MG63 (cell line): ENCODE results near the gene ZGPAT. TPM values are rescaled to one million over a fixed set of nuclear protein-coding genes. Genes with fewer than 3 reads are reported as not detected.

Source experiments
- DNase-seq: peaks from one replicate; pipeline ENCODE4 v3.0.0-alpha.2; 2020
- H3K27me3 ChIP-seq: fragments of 250-450 bp; sonication (Bioruptor Pico); 2 replicates; pipeline ENCODE4 v1.5.1; 2020; ENCODE audit warnings: mild to moderate bottlenecking, moderate library complexity
- H3K36me3 ChIP-seq: fragments of 250-450 bp; sonication (Bioruptor Pico); 2 replicates; pipeline ENCODE4 v1.5.1; 2020; ENCODE audit warnings: mild to moderate bottlenecking, moderate library complexity
- H3K4me3 ChIP-seq: fragments of 250-450 bp; sonication (Bioruptor Pico); 2 replicates; pipeline ENCODE4 v1.5.1; 2020; ENCODE audit warnings: mild to moderate bottlenecking, moderate library complexity
- H3K9me3 ChIP-seq: fragments of 250-450 bp; sonication (Bioruptor Pico); 2 replicates; pipeline ENCODE4 v1.5.1; 2020; ENCODE audit warnings: mild to moderate bottlenecking, moderate library complexity
- total RNA-seq: library from RNA; depleted of rRNA; stranded (reverse); fragments of >200 nt; shearing (Covaris generic); gene quantifications from 2 replicates; pipeline ENCODE4 v1.2.3, GENCODE V29; 2014; ENCODE audit warnings: low replicate concordance

Gene ZGPAT
- total RNA-seq, 1 experiment from 2014 or later, result 46.2 TPM

DNA sequence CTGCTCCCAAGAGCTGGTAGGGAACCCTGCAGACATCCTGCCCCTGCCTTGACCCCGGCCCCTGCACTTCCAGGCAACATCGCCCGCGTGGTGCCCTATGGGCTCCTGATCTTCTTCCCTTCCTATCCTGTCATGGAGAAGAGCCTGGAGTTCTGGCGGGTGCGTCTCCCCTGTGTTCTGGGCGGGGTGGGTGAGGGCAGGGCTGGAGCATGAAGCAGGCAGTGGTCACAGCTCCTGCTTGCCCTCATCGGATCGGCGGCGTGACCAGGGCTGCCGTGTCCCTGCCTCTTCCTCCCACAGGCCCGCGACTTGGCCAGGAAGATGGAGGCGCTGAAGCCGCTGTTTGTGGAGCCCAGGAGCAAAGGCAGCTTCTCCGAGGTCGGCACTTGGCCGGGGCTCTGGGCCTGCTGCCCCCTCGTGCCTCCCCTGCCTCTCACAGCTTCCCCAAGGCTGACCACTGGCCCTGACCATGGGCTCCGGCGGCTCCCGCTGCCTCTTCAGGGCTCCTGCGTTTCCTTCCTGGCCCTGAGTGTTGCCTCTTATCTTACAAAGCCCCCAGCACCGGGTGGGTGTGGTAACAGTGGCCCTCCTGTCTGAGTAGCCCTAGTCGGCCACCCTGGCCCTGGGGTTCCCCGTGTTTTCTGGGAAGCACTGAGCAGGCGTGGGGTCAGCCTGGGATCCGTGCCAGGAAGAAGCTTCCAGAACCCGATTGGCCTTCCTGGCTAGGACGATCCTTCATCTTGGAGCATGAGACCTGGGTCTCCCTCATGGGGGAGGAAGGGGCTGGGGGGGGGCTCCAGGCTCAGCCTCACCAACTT, 19.4 kb upstream of the ZGPAT start:
- H3K4me3 ChIP-seq, result no peak overlapping the region
- H3K9me3 ChIP-seq, result no peaks in the 10 kb centered on the region
- peaks cover 37% of the 10 kb centered on the region for H3K36me3 ChIP-seq
- no peaks in the 10 kb centered on the region for H3K27me3 ChIP-seq
- no peak for DNase-seq

DNA sequence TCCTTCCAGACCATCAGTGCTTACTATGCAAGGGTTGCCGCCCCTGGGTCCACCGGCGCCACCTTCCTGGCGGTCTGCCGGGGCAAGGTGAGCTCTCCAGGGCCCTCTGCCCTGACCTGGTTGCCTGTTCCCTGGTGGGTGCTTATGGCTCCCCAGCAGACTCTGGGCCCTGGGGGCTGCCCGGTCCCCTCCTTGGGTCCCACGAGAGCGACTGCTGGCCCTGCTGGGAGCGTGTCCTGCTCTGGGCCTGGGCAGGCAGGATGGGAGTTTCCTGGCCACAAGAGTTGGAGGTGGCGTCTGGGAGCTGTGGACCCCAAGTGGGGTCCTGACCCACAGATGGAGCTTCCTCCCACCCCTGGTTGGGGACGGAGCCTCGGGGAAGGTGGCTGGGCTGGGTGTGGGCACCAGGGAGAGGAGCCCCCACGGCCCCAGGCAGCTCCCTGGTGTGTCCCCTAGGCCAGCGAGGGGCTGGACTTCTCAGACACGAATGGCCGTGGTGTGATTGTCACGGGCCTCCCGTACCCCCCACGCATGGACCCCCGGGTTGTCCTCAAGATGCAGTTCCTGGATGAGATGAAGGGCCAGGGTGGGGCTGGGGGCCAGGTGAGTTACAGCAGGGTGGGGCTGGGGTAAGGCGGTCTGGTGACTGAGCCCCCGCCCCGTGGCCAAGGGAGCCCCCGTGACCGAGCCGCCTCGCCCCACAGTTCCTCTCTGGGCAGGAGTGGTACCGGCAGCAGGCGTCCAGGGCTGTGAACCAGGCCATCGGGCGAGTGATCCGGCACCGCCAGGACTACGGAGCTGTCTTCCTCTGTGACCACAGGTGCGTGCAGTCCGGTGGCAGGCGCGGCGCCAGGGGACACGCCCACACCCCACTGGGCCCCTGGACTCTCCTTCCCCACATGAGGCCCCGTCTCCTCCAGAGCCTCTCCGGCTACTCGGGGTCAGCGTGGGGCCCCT, 18.5 kb upstream of the ZGPAT start:
- Histone ChIP-seq H3K27me3 (no peaks in the 10 kb centered on the region), H3K4me3 (no peak overlapping the region), H3K9me3 (0 out of 2 replicates have a peak, but pooled peaks cover 2% of the 10 kb centered on the region), H3K36me3 (peaks cover 35% of the 10 kb centered on the region)
- DNase-seq, result no peak

DNA sequence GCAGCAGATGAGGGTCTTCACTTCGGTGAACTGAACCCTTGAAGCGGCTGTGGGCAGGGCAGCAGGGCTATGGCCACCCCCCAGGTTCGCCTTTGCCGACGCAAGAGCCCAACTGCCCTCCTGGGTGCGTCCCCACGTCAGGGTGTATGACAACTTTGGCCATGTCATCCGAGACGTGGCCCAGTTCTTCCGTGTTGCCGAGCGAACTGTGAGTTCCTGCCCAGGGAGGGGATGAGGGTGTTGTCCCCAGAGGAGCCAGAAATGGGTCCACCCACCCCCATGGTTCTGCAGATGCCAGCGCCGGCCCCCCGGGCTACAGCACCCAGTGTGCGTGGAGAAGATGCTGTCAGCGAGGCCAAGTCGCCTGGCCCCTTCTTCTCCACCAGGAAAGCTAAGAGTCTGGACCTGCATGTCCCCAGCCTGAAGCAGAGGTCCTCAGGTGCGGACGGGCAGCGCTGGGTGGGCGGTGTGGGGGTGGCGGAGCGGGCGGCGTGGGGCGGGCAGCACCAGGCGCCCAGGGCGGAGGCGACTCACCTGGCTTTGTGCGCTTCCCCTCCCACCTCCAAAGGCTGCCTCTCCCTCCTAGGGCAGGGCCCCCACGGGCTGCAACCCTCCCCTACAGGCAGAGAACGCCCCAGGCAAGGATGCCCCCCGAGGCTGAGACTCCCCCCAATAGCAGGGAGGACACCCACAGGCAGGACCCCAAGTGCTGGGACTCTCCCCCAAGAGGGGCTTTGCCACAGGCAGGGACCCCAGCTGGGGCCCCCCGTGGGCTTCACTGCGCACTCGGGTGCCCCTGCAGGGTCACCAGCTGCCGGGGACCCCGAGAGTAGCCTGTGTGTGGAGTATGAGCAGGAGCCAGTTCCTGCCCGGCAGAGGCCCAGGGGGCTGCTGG, 17.6 kb upstream of the ZGPAT start:
- H3K36me3 ChIP-seq, result peaks cover 40% of the 10 kb centered on the region
- DNase-seq, result no peak
- H3K9me3 ChIP-seq, result 0 out of 2 replicates have a peak, but pooled peaks cover 2% of the 10 kb centered on the region
- H3K27me3 ChIP-seq, result no peaks in the 10 kb centered on the region
- H3K4me3 ChIP-seq, result no peak overlapping the region

DNA sequence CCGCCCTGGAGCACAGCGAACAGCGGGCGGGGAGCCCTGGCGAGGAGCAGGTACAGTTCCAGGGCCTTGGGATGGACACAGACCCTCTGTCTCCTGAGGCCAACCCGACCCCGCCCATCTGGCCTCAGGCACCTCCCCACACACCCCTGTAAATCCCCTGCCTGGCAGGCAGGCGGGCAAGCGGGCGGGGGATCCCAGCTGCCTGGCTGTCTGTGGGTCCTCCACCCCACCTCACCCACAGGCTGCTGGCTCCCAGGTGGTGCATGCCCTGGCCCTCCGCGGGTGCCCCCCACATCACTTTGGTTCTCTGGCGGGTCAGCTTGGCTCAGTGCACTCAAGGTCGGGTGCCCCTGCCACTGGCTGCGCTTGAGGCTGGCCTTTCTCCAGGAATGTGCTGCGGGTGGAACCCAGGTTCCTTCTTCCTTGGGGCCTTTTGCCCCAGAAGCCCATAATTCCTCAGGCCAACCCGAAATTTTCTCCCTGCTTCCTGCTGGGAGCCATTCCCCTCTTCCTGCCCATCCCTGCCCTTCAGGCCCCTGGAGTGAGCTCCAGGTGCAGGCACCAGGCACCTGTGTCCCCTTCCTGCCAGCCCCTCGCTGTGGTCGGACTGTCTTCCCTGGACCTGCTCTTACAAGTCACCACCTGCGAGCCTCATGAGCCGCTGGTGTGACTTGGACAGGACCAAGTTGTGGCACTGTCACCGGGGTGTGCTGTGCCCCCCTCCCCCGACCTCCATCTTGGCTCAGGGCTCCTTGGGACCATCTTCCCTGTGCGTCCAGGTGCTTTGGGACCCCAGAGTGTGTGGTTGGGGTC, 16.7 kb upstream of the ZGPAT start:
- Histone ChIP-seq H3K9me3 (0 out of 2 replicates have a peak, but pooled peaks cover 2% of the 10 kb centered on the region), H3K4me3 (no peak overlapping the region), H3K36me3 (peaks cover 38% of the 10 kb centered on the region), H3K27me3 (no peaks in the 10 kb centered on the region)
- no peak for DNase-seq

DNA sequence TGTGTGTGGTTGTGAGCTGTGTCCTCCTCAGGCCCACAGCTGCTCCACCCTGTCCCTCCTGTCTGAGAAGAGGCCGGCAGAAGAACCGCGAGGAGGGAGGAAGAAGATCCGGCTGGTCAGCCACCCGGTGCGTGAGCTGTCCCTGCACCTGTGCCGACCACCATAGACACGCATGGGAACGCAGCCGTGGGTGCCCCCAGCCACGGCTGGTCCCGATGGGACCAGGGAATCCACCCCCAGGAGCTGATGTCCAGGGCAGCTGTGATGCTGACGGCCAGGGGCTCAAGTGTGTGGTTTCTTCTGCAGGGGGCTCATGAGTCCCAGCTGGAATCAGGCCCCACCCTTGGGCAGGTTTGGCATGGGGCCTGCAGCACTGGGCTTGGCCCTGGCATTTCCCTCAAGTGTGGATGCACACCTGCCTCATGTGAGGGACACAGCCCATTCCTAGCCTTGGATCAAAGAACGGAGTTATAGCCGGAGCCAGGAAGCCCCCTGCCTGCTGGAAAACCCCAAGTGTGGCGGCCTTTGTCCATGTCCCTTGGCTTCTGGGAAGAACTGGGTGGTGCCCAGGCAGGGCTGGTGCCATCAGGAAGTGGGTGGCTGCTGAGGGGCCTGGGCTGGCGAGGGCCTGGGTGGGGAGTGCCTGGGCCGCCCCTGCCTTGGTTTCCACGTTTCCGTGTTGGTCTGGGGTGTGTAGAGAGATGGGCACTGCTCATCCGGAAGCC, 16.0 kb upstream of the ZGPAT start:
- Histone ChIP-seq H3K4me3 (no peak overlapping the region), H3K36me3 (peaks cover 32% of the 10 kb centered on the region), H3K9me3 (0 out of 2 replicates have a peak, but pooled peaks cover 2% of the 10 kb centered on the region), H3K27me3 (no peaks in the 10 kb centered on the region)
- DNase-seq, result no peak

DNA sequence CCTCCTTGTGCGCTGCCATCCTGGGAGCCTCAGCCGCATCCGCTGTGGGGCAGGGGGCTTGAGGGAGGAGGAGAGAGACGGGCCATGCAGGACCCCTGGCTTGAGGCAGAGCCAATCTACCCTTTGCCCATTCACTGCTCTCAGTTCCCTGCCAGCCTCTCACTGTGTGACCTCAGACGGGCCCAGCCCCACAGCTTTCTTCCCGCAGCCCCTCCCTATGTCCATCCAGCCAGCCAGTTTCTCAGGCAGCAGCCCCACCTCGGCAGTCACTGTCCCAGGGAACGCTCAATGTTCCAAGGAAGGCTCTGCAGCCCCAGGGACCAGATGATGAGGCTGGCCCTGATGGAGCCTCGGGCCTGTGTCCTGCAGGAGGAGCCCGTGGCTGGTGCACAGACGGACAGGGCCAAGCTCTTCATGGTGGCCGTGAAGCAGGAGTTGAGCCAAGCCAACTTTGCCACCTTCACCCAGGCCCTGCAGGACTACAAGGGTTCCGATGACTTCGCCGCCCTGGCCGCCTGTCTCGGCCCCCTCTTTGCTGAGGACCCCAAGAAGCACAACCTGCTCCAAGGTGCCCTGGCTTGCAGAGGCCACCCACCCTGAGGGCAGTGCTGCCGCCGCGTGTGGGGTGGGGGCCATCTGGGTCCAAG, 15.3 kb upstream of the ZGPAT start:
- Histone ChIP-seq H3K4me3 (no peak overlapping the region), H3K27me3 (no peaks in the 10 kb centered on the region), H3K36me3 (peaks cover 34% of the 10 kb centered on the region), H3K9me3 (0 out of 2 replicates have a peak, but pooled peaks cover 2% of the 10 kb centered on the region)
- DNase-seq, result peak; percentile 54

DNA sequence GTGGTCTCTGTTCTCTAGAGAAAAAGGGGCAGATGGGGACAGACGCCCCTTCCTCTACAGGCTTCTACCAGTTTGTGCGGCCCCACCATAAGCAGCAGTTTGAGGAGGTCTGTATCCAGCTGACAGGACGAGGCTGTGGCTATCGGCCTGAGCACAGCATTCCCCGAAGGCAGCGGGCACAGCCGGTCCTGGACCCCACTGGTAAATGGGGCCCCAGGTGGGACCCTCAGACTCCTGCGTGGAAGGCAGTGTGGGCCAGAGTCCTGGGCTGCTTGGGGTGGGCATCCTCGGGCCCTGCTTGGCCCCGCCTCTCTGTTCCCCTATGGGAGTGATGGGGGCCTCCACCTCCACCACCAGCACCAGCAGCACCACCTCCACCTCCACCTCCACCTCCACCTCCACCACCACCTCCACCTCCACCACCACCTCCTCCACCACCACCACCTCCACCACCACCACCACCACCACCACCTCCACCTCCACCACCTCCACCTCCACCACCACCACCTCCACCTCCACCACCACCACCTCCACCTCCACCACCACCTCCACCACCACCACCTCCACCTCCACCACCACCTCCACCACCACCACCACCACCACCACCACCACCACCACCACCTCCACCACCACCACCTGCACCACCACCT, 14.6 kb upstream of the ZGPAT start:
- Histone ChIP-seq H3K9me3 (0 out of 2 replicates have a peak, but pooled peaks cover 2% of the 10 kb centered on the region), H3K36me3 (peaks cover 35% of the 10 kb centered on the region), H3K4me3 (no peak overlapping the region), H3K27me3 (no peaks in the 10 kb centered on the region)
- DNase-seq, result no peak

DNA sequence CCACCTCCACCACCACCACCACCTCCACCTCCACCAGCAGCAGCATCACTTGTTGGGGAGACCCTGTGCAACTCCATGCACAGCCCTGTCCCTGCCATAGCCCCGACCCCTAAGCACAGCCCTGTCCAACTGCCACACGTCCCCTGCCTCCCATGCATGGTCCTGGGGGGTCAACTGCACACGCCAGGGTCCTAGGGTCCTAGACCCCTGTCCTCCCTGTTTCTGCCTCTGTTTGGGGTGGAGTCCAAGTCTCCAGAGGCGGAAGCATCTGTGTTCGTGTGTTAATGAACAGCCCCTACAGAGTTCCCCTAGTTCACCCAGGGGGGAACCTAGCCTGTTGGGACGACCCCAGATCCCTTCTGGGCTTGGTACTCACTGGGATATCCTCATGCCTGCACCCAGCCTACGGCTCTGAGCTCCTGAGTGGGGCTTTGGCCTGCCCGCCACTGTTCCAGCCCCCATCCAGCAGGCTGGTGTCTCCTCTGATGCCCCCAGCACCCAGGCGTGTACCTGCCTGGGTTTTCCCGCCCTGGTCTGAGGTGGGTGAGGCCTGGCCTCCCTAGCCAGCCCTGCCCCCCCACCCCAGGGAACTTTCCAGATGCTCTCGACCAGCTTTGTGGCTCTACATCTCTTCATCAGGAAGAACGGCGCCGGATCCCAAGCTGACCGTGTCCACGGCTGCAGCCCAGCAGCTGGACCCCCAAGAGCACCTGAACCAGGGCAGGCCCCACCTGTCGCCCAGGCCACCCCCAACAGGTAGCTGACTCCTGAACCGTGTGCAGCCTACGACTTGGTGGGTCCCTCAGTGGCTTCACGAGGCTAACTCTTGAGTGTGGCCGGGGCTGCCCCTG, 13.9 kb upstream of the ZGPAT start:
- Histone ChIP-seq H3K36me3 (peaks cover 33% of the 10 kb centered on the region), H3K4me3 (no peak overlapping the region), H3K27me3 (no peaks in the 10 kb centered on the region), H3K9me3 (0 out of 2 replicates have a peak, but pooled peaks cover 2% of the 10 kb centered on the region)
- no peak for DNase-seq

DNA sequence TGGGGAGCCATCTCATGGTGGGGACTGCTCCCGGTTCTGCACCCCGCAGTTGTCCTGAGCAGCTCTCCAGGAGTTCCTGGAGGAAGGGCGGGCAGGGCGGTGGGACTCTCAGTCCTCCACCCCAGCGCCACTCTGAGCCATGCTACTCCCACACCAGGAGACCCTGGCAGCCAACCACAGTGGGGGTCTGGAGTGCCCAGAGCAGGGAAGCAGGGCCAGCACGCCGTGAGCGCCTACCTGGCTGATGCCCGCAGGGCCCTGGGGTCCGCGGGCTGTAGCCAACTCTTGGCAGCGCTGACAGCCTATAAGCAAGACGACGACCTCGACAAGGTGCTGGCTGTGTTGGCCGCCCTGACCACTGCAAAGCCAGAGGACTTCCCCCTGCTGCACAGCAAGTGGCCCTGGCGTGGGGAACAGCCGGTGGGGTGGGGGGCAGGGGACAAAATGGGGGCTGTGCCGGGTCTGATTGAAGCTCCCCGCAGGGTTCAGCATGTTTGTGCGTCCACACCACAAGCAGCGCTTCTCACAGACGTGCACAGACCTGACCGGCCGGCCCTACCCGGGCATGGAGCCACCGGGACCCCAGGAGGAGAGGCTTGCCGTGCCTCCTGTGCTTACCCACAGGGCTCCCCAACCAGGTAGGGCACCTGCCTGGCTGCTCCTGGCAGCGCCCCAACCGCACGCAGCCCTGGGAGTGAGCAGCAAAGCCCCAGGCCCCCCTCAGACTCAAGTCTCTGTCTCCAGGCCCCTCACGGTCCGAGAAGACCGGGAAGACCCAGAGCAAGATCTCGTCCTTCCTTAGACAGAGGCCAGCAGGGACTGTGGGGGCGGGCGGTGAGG, 13.0 kb upstream of the ZGPAT start:
- no peaks in the 10 kb centered on the region for H3K27me3 ChIP-seq
- H3K9me3 ChIP-seq, result 0 out of 2 replicates have a peak, but pooled peaks cover 2% of the 10 kb centered on the region
- H3K4me3 ChIP-seq, result no peak overlapping the region
- no peak for DNase-seq
- peaks cover 36% of the 10 kb centered on the region for H3K36me3 ChIP-seq

DNA sequence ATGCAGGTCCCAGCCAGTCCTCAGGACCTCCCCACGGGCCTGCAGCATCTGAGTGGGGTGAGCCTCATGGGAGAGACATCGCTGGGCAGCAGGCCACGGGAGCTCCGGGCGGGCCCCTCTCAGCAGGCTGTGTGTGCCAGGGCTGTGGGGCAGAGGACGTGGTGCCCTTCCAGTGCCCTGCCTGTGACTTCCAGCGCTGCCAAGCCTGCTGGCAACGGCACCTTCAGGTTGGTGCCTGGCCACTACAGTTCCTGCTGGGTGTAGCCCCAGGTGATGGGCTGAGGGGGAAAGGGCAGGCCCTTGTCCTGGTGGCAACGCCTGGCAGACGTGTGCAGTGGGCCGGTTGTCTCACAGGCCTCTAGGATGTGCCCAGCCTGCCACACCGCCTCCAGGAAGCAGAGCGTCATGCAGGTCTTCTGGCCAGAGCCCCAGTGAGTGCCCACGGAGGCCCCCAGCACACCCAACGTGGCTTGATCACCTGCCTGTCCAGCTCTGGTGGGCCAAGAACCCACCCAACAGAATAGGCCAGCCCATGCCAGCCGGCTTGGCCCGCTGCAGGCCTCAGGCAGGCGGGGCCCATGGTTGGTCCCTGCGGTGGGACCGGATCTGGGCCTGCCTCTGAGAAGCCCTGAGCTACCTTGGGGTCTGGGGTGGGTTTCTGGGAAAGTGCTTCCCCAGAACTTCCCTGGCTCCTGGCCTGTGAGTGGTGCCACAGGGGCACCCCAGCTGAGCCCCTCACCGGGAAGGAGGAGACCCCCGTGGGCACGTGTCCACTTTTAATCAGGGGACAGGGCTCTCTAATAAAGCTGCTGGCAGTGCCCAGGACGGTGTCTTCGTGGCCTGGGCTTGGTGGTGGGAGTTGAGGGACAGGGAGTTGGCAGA, 12.2 kb upstream of the ZGPAT start:
- Histone ChIP-seq H3K9me3 (0 out of 2 replicates have a peak, but pooled peaks cover 2% of the 10 kb centered on the region), H3K36me3 (peaks cover 43% of the 10 kb centered on the region), H3K27me3 (no peaks in the 10 kb centered on the region), H3K4me3 (no peak overlapping the region)
- DNase-seq, result no peak

DNA sequence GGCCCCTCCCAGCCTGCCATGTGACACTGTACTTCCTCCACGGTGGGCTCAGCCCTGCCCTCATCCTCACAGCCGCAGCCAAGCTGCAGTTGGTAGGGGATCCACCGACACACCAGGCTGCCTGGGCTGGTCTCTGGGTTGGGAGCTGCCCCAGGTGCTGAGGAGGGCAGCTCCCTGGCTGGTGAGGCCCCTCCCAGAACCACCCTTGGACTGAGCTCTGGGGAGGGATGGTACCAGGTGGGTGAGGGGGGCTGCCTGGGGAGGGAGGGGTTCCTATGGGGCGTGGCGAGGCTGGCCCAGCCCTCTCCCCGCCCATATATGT, 11.6 kb upstream of the ZGPAT start:
- no peaks in the 10 kb centered on the region for H3K27me3 ChIP-seq
- H3K4me3 ChIP-seq, result no peak overlapping the region
- DNase-seq, result peak; percentile 41
- 0 out of 2 replicates have a peak, but pooled peaks cover 2% of the 10 kb centered on the region for H3K9me3 ChIP-seq
- peaks cover 43% of the 10 kb centered on the region for H3K36me3 ChIP-seq
